SKM-1 treated with dmso at 0.1 percent for 144 hours (cell line): ENCODE results near the gene CAND2.
"Not testable (repeated sequence)": the region's sequence is repeated elsewhere in the genome, so short reads cannot be mapped to it uniquely, and the experiment has no call there.

Experiments used
- DNase-seq: peaks from one replicate; lab custom pipeline; 2025; ENCODE audit not compliant: unreplicated experiment; lab: John Stamatoyannopoulos, UW

CAND2 gene

DNA sequence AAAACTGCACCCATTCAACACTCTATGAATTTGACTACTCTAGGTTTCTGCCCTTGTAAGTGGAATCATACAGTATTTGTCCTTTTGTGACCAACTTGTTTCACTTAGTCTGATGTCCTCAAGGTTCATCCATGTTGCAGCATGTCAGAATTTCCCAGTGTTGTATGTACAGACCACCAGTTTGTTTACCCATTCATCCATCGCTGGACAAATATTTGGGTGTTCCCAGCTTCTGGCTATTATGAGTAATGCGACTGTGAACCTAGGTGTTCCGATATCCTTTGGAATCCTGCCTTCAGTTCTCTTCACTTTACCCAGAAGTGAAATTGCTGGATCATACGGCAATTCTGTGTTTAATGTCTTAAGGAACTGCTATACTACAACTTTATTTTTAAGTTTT lies 32.3 kb downstream of the CAND2 start:
- no peak for DNase-seq

DNA sequence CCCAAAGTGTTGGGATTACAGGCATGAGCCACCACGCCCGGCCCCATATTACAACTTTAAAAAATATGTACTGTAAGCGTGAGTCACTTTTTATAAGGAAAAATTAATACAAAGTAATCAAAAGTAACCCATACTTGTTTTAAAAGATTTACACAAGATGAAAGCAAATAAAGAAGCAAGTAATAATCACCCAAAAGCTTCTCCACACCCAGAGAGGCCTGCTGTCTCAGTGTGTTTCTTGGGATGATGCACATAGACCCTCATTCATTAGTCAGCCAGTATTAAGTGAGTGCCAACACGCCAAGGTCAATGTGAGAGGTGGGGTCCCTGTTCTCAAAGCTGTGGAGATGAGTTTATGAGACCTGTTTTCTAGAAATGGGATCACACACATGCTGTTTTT lies 32.9 kb downstream of the CAND2 start:
- DNase-seq: no peak

DNA sequence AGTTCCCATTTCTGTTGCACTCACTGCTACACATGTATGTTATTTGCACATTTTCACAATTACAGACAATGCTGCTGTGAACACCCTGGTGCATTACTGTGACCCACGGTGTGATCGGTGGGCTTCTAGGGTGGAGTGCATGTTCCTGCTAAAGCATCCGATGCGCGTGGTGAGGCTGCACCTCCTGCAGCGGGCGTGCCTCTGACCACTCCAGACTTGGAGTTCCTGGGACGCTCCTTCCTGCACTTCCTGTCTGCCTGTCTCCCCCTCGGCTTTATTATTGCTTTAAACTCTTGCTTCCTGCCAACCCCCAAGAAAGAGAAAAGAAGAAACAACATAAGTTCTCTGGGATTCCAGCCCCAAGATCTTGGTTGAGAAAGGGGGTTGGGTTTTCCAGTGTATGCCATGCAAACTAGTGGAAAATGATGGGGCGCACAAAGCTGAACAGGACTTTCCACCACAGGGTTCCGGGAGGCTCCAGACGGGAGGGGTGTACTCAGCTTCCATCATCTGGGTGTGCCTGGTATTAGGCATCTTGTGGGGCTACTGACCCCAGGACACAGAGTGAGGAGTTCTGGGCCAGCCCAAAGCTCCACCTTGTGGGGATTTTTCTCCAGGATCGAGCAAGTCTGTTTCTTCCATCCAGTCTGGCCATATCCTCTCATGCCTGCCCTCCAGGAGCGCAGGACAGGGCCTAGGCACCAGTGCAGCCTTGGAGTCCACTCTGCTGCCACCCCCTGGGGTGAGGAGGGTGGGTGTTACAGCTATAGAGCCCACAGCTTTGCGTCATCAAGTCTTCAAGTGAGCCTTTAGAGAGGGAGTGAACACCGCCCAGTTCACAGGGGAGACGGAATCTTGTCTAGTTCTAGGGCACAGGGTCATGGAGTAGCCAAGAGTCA lies 33.7 kb downstream of the CAND2 start:
- no peak for DNase-seq

DNA sequence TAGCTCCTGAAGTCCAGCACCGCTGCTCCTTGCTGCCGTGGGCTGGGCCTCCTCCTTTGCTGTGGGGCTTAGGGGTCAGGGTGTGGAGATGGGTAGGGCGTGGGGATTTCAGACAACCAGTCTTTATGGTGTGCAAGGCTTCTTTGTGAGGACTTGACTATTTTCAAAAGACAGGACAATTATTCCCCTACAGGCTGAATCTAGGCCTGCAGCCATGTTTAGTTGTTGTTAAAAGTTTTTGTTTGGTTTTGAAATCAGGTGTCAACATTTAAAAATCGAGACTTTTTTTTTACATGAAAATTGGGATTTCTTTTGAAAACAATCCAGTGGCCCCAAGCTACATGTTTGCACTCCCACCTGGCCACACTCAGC lies 34.3 kb downstream of the CAND2 start:
- no peak for DNase-seq

GRCh38 chr3:12831301-12831866 lies 34.9 kb downstream of the CAND2 start:
- DNase-seq: no peak

GRCh38 chr3:12832350-12833221 lies 36.1 kb downstream of the CAND2 start:
- no peak for DNase-seq

GRCh38 chr3:12833222-12834161 lies 37.0 kb downstream of the CAND2 start:
- DNase-seq: no peak

DNA sequence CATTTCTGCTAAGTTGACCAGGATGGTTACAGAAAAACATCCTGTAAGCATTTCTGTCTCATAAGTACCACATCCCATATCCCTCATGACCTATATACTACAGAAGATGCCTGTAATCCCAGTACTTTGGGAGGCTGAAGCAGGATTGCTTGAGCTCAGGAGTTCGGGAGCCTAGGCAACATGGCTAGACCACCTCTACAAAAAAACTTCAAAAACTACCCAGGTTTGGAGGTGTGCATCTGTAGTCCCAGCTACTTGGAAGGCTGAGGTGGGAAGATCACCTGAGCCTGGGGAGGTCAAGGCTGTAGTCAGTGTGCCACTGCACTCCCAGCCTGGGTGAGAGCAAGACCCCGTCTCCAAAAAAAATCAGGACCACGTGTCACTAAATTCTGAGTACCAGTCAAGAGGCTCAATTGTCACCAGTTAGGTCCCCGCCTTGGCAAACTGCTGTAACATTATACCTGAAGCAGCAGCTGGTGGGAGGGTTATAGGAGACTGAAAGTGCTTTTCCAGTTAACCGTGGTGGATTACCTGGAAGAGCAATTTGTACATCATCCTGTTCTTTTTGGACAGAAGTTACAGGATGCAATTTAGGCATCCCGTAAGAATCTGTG lies 38.7 kb downstream of the CAND2 start:
- no peak for DNase-seq

GRCh38 chr3:12837295-12837986 lies 41.0 kb downstream of the CAND2 start:
- no peak for DNase-seq

DNA sequence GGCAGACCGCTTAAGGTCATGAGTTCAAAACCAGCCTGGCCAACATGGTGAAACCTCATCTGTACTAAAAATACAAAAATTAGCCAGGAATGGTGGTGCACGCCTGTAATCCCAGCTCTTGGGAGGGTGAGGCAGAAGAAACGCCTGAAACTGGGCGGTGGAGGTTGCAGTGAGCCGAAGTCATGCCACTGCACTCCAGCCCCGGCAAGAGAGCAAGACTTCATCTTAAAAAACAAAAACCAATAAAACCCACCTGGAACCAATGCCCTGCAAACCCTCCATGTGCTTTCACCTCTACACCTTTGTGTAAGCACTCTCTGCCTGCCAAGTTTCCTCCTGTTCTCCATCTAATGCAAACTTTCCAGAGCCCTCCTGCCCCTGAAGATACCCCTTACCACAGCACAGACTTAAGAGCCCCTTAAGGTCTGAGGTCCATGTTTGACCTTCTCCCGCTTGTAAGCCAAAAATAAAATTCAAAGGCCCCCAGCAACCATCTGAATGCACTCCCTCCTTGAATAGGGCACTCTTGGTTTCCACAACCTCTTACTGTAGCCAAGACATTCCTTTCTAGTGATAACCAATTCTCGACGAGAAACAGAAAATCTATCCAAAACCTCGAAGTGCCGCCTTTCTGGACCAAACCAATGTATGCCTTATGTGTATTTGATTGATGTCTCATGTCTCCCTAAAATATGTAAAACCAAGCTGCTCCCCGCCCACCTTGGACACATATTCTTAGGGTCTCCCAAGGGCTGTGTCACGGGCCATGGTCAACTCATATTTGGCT lies 41.9 kb downstream of the CAND2 start:
- no peak for DNase-seq

- DNase-seq: no peak
These were observed 42.9 kb downstream of the CAND2 start for GRCh38 chr3:12839156-12839946.

- not testable (repeated sequence) for DNase-seq
These were observed 43.7 kb downstream of the CAND2 start for GRCh38 chr3:12840148-12840547.

GRCh38 chr3:12840591-12841148 lies 44.2 kb downstream of the CAND2 start:
- DNase-seq: no peak

- peak; percentile 98 for DNase-seq
These were observed 44.9 kb downstream of the CAND2 start, which contains the start of gene RPL32 for GRCh38 chr3:12841149-12841969. Gene RPL32, minus strand, starts transcription at chr3:12841565. Its CDS starts 1,328 bp downstream, at chr3:12840237.

GRCh38 chr3:12841970-12842328 lies 45.5 kb downstream of the CAND2 start:
- DNase-seq: no peak

DNA sequence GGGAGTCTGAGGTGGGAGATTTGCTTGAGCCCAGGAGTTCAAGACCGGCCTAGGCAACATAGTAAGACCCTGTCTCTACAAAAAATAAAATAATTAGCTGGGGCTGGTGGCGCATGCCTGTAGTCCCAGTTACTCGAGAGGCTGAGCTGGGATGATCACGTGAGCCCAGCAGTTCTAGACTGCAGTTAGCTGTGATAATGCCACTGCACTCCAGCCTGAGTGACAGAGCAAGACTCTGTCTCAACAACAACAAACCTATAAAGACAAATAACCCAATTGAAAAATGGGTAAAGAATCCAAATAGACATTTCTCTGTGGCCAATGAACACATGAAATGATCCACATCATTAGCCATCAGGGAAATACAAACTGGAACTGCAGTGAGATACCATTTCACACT lies 46.0 kb downstream of the CAND2 start:
- no peak for DNase-seq

- DNase-seq: no peak
These were observed 49.3 kb downstream of the CAND2 start for GRCh38 chr3:12845811-12846210.
